ENCODE measurements around the gene RAD18.

DNA sequence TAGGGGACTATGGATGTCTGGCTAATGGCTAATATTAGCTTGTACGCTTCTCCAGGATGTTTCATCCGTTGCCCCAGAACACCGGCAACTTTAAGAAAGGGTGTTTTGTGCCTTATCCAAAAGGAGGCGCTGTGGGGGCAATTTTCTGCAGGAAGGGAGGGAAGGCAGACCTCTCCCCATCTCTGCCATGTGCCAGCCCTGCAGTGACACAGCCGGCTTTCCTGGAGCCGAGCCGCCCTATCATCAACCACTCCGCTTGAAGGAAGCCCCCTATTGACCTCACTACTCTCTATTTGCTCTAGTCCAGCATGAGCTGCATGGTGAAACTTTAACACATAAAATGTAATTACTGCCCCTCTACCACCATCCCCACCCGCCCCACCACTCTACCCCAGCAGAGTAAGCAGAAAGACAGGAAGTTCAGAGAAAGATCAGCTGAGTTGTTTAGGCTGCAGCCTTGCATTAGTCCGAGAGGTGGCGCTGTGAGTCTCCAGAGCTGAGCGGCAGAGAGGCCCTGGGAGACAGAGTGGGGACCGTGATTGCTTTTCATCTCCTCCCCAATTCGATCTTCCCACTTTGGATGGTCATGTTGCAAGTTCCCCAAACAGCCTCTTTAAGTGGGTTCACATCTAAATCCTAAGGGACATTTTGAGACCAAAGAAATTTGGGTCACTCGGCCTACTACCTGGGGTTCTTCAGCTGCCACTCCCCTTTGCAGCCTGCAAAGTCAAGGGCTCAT is 24.5 kb upstream of the RAD18 start:
- peak; percentile 81 for TF ChIP-seq CTCF (IDR thresholded peaks at IDR 0.05)
- TF ChIP-seq POLR2AphosphoS5 (IDR thresholded peaks at IDR 0.05; ENCODE audit: low read depth, low read length) = no peak
- TF ChIP-seq, protein P1, sequence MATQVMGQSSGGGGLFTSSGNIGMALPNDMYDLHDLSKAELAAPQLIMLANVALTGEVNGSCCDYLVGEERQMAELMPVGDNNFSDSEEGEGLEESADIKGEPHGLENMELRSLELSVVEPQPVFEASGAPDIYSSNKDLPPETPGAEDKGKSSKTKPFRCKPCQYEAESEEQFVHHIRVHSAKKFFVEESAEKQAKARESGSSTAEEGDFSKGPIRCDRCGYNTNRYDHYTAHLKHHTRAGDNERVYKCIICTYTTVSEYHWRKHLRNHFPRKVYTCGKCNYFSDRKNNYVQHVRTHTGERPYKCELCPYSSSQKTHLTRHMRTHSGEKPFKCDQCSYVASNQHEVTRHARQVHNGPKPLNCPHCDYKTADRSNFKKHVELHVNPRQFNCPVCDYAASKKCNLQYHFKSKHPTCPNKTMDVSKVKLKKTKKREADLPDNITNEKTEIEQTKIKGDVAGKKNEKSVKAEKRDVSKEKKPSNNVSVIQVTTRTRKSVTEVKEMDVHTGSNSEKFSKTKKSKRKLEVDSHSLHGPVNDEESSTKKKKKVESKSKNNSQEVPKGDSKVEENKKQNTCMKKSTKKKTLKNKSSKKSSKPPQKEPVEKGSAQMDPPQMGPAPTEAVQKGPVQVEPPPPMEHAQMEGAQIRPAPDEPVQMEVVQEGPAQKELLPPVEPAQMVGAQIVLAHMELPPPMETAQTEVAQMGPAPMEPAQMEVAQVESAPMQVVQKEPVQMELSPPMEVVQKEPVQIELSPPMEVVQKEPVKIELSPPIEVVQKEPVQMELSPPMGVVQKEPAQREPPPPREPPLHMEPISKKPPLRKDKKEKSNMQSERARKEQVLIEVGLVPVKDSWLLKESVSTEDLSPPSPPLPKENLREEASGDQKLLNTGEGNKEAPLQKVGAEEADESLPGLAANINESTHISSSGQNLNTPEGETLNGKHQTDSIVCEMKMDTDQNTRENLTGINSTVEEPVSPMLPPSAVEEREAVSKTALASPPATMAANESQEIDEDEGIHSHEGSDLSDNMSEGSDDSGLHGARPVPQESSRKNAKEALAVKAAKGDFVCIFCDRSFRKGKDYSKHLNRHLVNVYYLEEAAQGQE (IDR thresholded peaks at IDR 0.05; ENCODE audit: insufficient read depth in 1 of 2, low read depth in 2 of 2, low read length in 1 of 2) = no peak

All from Panc1 (cell line).